Cerebellar cortex (tissue), 1 donor: ENCODE data around the gene PHLDB1.
"Not testable (repeated sequence)": the region's sequence is repeated elsewhere in the genome, so short reads cannot be mapped to it uniquely, and the experiment has no call there.

Source experiments
- DNase-seq: peaks from one replicate; pipeline ENCODE4 v3.0.0-alpha.2; 2015; ENCODE audit warnings: low spot score

The PHLDB1 gene

GRCh38 chr11:118684187-118684586 lies 76.8 kb downstream of the PHLDB1 start:
- no peak for DNase-seq

GRCh38 chr11:118687906-118688305 lies 80.5 kb downstream of the PHLDB1 start:
- DNase-seq = no peak

- not testable (repeated sequence) for DNase-seq
These were observed 80.9 kb downstream of the PHLDB1 start for GRCh38 chr11:118688339-118688738.

GRCh38 chr11:118688851-118689502 lies 81.6 kb downstream of the PHLDB1 start:
- no peak for DNase-seq

GRCh38 chr11:118689503-118689851 lies 82.1 kb downstream of the PHLDB1 start:
- DNase-seq = no peak

GRCh38 chr11:118689852-118690552 lies 82.6 kb downstream of the PHLDB1 start:
- DNase-seq = peak; percentile 90

- DNase-seq = no peak
These were observed 83.3 kb downstream of the PHLDB1 start for GRCh38 chr11:118690553-118691304.

- DNase-seq = no peak
These were observed 84.8 kb downstream of the PHLDB1 start for GRCh38 chr11:118691926-118692830.

- no peak for DNase-seq
These were observed 86.8 kb downstream of the PHLDB1 start for GRCh38 chr11:118694185-118694584.

- no peak for DNase-seq
These were observed 87.4 kb downstream of the PHLDB1 start for GRCh38 chr11:118694771-118695170.

- DNase-seq = no peak
These were observed 89.3 kb downstream of the PHLDB1 start for GRCh38 chr11:118696673-118697226.

- DNase-seq = no peak
These were observed 89.9 kb downstream of the PHLDB1 start for GRCh38 chr11:118697346-118697745.

GRCh38 chr11:118699506-118700220 lies 92.2 kb downstream of the PHLDB1 start:
- no peak for DNase-seq

GRCh38 chr11:118703563-118704106 lies 96.2 kb downstream of the PHLDB1 start:
- no peak for DNase-seq

GRCh38 chr11:118705111-118705741 lies 97.8 kb downstream of the PHLDB1 start:
- DNase-seq = peak; percentile 13

- DNase-seq = peak; percentile 39
These were observed 98.6 kb downstream of the PHLDB1 start for GRCh38 chr11:118705791-118706545.

- DNase-seq = no peak
These were observed 99.1 kb downstream of the PHLDB1 start for GRCh38 chr11:118706546-118706825.
